GM10248 (cell line): ENCODE measurements around the gene PLCL2.
A peak's percentile ranks its signal among the peaks of the same experiment; 100 is the strongest.

Source experiments
- CTCF ChIA-PET: fragments of 300-600 bp; sonication (Branson Sonifier 250); formaldehyde crosslinking; extraction: SDS; loops from one replicate; lab custom pipeline; 2021; ENCODE audit warnings: antibody characterized with exemption; lab: Yijun Ruan, JAX
- POLR2A ChIA-PET: fragments of 350-650 bp; sonication (Branson Sonifier 250); formaldehyde crosslinking; extraction: SDS; loops from one replicate; lab custom pipeline; 2020; ENCODE audit warnings: antibody characterized with exemption; lab: Yijun Ruan, JAX
- DNase-seq: peaks from one replicate; pipeline ENCODE4 v3.0.0; 2012; ENCODE audit errors: extremely low spot score
- TF ChIP-seq, protein P1 (sequence below): IDR thresholded peaks from 2 replicates; pipeline ENCODE4 v1.5.1; 2012; ENCODE audit warnings: mild to moderate bottlenecking, low read depth; ENCODE audit errors: extremely low read depth, missing control alignments, control extremely low read depth

Gene PLCL2

DNA sequence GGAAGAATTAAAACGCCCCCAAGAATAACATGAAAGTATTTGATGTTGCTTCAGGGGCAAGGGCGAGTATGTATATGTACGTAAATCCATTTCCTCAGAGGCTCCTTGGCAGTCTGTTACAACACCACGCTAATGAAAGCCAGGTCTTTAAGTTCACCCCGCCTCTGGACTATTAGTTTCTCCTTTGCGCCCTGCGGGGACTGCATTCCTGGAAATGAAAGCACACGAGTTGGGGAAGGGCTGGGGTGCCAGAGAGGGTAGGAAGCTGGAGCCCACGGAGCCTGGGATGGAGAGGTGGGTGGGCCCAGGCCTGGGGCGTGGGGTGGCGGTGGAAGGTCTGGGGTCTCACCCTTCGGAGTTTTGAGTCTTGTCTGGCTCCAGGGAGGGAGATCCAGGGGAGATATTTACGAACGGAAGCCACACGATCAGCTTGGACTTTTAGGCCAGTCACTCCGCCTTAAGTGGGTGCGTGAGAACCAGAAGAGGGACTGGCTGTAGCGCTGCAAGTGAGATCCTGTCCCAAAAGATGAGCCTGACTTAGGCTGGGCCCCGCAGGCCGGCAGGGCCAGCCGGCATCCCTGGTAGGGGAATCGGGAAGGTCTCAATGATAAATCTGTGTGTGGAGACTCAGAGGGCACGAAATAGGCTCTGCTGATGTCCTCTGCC, 1.6 kb upstream of the PLCL2 start:
- no peak for DNase-seq
- ChIA-PET POLR2A (no interaction called here), CTCF (interaction anchor here (0.9 to 4.5 kb wide), 27 partner anchors 10 to 350 kb away, joined by 3 to 44 read pairs (median 4); no protein-coding TSS in a partner anchor)
- TF ChIP-seq, protein P1, sequence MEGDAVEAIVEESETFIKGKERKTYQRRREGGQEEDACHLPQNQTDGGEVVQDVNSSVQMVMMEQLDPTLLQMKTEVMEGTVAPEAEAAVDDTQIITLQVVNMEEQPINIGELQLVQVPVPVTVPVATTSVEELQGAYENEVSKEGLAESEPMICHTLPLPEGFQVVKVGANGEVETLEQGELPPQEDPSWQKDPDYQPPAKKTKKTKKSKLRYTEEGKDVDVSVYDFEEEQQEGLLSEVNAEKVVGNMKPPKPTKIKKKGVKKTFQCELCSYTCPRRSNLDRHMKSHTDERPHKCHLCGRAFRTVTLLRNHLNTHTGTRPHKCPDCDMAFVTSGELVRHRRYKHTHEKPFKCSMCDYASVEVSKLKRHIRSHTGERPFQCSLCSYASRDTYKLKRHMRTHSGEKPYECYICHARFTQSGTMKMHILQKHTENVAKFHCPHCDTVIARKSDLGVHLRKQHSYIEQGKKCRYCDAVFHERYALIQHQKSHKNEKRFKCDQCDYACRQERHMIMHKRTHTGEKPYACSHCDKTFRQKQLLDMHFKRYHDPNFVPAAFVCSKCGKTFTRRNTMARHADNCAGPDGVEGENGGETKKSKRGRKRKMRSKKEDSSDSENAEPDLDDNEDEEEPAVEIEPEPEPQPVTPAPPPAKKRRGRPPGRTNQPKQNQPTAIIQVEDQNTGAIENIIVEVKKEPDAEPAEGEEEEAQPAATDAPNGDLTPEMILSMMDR, result no peak

DNA sequence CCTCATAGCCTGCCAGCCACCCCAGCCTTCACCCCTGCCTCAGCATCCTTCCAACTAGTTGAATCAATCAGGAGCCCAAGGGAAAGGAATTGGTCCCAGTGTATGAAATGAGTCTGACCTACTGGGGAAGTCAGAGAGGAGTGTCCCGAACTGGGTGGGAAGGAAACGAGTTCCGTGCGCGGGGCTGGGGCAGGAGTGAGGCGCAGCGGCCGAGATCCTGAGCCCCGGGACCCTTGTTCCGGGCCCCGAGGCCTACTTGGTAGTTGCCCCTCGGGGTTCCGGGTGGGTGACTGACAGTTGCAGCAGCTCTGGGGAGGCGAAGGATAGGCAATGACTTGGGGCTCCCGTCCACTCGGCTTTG, 1.1 kb upstream of the PLCL2 start:
- ChIA-PET CTCF (interaction anchor here (0.8 to 4.5 kb wide), 33 partner anchors 10 to 351 kb away, joined by 3 to 44 read pairs (median 4); no protein-coding TSS in a partner anchor), POLR2A (interaction anchor here (0.6 kb wide), 1 partner anchor 367 kb away, joined by 7 read pairs; no protein-coding TSS in a partner anchor)
- TF ChIP-seq, protein P1, result no peak
- no peak for DNase-seq

DNA sequence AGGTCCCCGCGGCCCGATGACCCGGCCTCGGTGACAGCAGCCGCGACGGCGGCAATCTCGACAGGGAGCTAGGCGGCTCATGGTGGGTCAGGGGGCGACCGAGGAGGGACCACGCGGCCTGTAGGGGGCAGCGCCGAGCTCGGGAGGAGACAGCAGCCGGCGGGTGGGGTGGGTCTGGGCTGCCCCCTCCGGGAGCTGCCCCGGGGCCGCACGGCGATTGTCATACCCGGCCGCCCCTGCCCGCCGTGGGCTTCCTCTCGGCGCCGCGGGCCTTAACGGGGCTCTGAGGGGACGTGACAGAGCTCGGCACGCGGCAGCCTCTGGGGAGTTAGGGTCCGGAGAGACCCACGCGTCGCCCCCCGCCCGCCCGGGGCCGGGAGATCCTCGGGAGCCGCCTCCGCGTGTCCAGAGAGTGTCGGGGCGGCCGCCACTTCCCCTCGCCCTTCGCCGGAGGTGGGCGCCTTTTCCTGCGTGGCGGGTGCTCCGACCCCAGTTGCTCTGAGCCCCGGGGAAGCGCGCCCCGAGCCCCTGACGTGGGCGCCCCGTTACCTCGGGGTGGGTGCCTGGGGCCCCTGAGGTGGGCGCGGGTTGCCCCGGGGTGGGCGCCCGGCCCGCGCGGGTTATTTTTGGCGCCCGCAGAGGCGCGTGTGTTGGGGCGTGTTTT, 539 bp upstream of the PLCL2 start:
- TF ChIP-seq, protein P1, result peak; percentile 83
- ChIA-PET POLR2A (interaction anchor here (0.5 to 0.6 kb wide), 2 partner anchors 249 to 367 kb away, joined by 7 read pairs; no protein-coding TSS in a partner anchor), CTCF (interaction anchor here (0.7 to 4.5 kb wide), 41 partner anchors 10 to 352 kb away, joined by 3 to 44 read pairs (median 4); no protein-coding TSS in a partner anchor)
- DNase-seq, result peak; percentile 90

DNA sequence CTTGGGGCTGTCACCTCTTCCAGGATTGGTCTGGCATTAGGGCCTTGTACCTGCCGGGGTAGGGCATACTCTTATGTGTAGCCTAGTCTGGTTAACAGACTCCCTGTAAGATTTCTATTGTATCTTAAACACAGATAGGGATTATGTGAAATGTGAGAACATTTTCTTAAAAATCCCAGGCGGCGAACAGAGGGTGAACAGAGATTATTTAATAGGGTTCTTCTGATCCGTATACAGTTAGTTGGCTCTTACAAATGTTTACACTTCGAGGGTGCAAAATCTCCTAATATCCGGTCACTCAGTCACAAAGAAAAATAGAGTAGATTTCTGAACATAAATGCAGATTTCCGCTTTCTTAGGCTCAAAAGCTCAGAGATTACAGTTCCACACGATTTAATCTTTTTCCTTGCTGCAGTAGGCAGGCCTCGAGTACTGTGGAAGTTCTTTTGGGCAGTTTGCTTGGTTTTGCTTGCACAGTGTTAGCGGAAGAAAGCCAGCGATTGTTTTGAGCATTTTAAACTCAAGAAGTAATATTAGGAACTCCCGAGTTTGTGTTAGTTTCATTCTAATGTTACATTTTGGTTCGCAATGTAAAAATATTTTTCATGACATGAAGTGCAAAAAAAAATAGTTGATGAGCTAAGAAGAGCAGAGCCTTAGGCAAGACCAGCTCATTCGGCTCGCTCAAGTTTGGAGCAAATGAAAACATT, 993 bp downstream of the PLCL2 start:
- CTCF ChIA-PET, result interaction anchor here (0.7 to 4.5 kb wide), 6 partner anchors 10 to 350 kb away, joined by 3 to 44 read pairs (median 3); no protein-coding TSS in a partner anchor
- TF ChIP-seq, protein P1, result no peak
- POLR2A ChIA-PET, result interaction anchor here (1.1 kb wide), 1 partner anchor 11 kb away, joined by 4 read pairs; no protein-coding TSS in a partner anchor
- DNase-seq, result no peak

DNA sequence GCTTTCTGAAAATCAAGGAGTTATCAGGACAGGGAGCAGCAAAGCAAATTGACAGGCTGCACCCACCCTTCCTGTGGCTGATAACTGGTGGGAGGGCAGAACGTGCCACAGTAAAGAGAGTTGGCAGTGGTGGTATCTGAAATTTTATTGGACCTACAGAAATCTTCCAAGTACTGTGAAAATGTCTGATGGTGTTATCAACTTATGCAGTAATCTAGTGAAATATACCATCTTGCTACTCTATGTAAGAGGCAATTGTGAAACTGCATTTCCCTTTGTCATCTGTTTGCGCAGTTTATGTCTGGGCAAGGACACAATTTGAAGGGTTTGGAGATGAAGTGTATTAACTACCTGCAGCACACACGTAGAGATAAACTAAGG, 1.5 kb downstream of the PLCL2 start:
- TF ChIP-seq, protein P1, result no peak
- POLR2A ChIA-PET, result interaction anchor here (1.1 kb wide), 1 partner anchor 10 kb away, joined by 4 read pairs; no protein-coding TSS in a partner anchor
- DNase-seq, result no peak
- CTCF ChIA-PET, result interaction anchor here (0.7 to 4.5 kb wide), 4 partner anchors 9 to 139 kb away, joined by 3 to 44 read pairs (median 3); no protein-coding TSS in a partner anchor

DNA sequence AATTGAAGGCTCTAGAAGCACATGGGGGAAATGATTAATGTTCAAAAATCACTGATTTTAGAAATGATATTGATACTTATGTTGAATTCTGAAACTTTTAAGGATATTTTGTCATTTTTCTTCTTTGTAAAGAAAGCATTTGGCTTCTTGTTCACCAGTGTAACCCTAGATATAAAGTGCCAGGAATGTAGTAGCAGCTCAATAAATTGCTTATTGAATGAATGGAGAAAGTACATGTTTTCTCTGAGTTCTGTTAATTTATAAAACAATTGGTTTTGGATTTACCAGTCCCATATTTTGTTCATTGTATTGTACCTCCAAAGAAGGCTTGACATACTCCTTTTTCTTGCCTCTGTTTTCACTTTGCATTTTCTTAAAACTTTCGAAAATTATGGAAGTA, 2.4 kb downstream of the PLCL2 start:
- DNase-seq, result no peak
- CTCF ChIA-PET, result interaction anchor here (1.0 to 1.3 kb wide), 3 partner anchors 22 to 139 kb away, joined by 3 read pairs; no protein-coding TSS in a partner anchor
- TF ChIP-seq, protein P1, result no peak
- POLR2A ChIA-PET, result no interaction called here
